G401 (cell line): ENCODE measurements around the gene EGLN3. TPM values are rescaled to one million over a fixed set of nuclear protein-coding genes. Genes with fewer than 3 reads are reported as not detected.
A peak's percentile ranks its signal among the peaks of the same experiment; 100 is the strongest.

Experiments
- DNase-seq: peaks from one replicate; pipeline ENCODE4 v3.0.0-alpha.2; 2015; ENCODE audit warnings: low spot score
- in situ Hi-C: cut with HindIII; loops from 2 replicates; pipeline ENCODE4 v1.10.0; 2016; ENCODE audit warnings: low sequenced_read_pairs, mixed read lengths
- total RNA-seq: library from RNA; depleted of rRNA; stranded (reverse); fragments of >200 nt; shearing (Covaris generic); gene quantifications from 2 replicates; pipeline ENCODE4 v1.2.3, GENCODE V29; 2014

EGLN3 gene
- total RNA-seq, 1 experiment from 2014 or later = 4.8 TPM

- in situ Hi-C loops = no loop called here
- no peak for DNase-seq
Observed at GRCh38 chr14:33924566-33925100, 26.2 kb downstream of the EGLN3 start.

- DNase-seq = no peak
- in situ Hi-C loops = no loop called here
Observed at GRCh38 chr14:33922125-33922524, 28.7 kb downstream of the EGLN3 start.

DNA sequence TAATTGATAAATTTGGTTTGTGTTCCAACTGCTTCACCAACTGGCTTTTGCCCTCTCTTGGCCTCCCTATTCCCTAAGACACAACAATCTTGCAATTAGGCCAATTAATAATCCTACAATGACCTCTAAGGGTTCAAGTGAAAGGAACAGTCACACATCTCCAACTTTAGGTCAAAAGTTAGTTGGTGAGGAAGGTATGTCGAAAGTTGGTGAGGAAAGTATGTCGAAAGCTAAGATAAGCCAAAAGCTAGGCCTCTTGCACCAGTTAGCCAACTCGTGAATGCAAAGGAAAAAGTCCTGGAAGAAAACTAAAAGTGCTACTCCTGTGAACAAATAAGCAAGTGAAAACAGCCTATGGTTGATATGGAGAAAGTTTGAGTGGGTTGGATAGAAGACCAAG, 32.6 kb downstream of the EGLN3 start:
- in situ Hi-C loops = no loop called here
- DNase-seq = no peak

- no peak for DNase-seq
- in situ Hi-C loops = no loop called here
Observed at GRCh38 chr14:33917661-33918060, 33.2 kb downstream of the EGLN3 start.

GRCh38 chr14:33916663-33917565, 34.0 kb downstream of the EGLN3 start:
- in situ Hi-C loops = no loop called here
- DNase-seq = peak; percentile 79

DNA sequence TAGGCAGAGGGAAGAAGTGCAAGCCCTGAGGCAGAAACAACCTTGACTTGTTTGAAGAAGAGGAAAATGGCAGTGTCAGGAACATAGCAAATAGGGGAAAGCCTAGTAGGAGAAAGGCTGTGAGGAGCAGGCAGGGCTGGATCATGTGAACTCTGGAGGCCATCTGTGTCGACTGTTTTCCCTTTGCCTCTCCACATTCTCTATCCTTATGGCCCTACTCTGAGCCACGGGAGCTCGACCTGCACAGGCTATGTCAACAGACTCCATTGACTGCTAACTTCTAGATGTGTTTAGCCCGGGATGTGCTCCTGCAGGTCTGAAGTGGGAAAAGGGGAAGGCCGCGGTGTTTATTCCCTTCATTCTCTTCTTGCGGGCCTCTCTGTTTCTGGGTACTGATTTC, 35.2 kb downstream of the EGLN3 start:
- no peak for DNase-seq
- in situ Hi-C loops = no loop called here

DNA sequence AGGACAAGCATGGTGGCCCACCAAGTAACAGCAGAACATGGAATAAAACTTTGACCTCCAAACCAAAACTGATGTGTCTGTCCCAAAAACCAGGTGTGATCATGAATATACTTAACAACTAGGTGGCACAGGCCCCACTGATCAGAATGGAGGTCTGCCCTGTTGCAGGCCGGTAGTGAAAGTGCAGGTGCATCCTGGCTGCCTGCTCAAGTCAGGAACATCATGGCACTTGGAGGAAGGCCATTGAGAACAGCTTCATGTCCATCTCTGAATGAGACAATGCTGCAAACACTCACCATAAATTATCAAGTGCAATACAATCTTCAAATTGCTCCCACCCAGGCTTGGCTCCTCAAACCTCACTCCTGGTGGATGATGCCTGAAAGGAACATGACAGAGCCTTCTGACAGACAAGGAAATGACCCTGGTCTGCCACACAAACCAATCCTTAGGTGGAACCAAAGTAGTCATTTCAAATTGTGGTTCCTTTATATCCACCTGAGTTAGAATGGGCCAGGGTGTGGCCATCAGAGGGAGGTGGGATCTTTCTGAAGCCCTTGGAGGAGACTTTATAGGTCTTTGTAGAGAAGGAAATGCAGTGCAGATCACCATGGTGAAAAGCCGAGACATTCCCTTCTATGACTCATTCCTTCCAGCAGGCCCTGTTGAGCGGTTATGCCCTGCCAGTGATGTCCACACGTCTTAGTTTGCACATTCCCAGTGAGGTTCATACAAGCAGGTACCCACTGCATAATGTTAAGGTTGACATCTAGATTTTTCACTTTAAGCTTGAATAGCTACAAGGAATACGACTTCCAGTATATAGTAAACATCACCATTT, 36.0 kb downstream of the EGLN3 start:
- no peak for DNase-seq
- in situ Hi-C loops = no loop called here

GRCh38 chr14:33911046-33911445, 39.8 kb downstream of the EGLN3 start:
- in situ Hi-C loops = no loop called here
- DNase-seq = no peak

GRCh38 chr14:33910435-33910834, 40.4 kb downstream of the EGLN3 start:
- DNase-seq = no peak
- in situ Hi-C loops = no loop called here

GRCh38 chr14:33909380-33910084, 41.3 kb downstream of the EGLN3 start:
- in situ Hi-C loops = no loop called here
- no peak for DNase-seq

DNA sequence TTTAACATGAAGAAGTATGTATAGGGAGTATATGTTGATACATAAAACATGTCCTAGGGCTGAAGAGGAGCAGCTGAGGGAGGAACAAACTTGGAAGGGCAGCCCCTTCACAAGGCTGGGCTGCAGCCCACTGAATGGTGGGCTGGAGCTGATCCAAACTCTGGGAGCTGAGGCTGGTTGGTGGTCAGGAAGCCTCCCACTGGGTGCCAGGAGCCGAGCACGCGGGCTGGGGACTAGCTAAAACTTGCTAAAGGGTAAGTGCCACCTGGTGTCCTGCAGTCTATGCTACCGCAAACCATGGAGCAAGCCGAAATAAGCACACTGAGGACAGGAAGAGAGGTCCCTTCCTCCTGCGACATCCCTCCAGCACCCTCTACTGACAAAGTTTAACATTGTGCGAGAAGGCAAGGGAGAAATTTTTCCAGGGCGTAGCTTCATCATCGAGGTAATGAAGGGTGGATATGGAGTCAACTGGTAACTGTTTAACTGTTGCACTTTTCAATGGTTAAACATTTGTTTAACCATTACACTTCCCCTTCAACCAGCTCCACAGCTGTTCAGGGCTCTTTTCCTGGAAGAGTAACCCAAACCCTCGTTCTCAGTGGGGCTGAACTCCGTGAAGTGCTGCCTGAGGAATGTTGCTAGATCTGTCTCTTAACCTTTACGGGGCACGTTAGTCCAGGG, 42.2 kb downstream of the EGLN3 start:
- in situ Hi-C loops = no loop called here
- no peak for DNase-seq

- in situ Hi-C loops = no loop called here
- no peak for DNase-seq
Observed at GRCh38 chr14:33906968-33907367, 43.9 kb downstream of the EGLN3 start.

DNA sequence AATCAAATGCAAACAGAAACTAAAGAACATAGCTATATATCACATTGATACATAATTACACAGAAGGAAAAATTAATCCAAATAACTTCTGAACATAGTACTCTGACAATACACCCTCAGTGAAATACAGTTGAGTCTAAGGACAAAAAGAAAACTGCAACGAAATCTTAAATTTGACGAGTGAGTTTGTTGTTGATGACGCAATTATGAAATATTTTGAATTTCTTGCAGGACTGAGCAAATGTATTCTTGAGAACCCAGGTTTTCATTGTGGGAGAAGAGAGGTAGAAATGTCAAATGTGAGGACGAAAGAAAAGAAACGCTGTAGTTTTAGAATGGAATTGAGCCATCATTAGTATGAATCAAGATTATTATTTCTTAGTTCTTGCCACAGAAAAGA, 46.3 kb downstream of the EGLN3 start:
- DNase-seq = no peak
- in situ Hi-C loops = no loop called here

DNA sequence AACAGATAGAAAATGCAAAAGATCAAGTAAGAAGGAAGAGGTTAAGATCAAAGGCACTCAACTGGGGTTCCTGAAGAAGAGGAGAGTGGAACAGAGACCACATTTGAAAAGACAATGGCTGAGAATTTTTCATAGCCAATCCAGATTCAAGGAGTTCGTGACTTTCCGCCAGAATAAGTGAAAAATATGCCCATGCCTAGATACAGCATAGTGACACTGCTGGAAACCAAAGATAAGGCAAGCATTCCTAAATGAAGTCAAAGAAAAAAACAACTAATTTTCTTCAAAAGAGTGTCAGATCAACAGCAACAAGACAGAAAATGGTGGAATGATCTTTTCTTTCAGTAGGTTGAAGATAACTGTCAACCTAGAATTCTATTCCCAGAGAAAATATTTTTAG, 47.5 kb downstream of the EGLN3 start:
- in situ Hi-C loops = no loop called here
- no peak for DNase-seq

- in situ Hi-C loops = no loop called here
Observed at GRCh38 chr14:33902363-33902762, 48.5 kb downstream of the EGLN3 start.

DNA sequence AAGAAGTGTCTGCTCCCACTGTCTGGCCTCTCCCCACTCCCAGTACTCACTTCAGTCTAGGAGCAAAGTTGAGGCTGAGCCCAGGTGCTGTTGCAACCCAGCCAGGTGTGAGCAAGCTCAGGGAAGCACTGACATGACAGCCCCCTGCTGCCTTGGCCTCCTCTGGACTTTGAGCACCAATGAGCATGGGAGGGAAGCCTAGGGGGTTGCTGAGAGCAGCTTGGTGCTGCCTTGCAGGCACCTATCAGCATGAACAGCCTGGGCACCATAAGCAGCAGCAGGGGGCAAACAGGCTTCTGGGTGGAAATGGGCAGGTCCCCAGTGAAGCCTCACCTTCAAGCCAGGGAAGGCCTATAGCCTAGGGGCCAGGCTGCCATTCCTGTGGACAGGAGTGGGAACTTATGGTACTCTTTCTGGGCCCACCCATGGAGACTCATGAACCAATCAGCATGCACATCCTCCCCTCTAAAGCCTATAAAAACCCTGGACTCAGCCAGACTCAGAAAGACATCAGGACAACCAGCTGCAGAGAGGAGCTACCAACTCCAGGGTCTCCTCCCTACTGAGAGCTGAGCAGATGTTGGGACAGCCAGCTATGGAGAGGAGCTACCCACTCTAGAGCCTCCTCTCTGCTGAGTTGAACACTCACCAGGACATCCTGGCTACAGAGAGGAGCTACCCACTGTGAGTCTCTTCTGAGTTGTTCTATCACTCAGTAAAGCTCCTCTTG, 49.3 kb downstream of the EGLN3 start:
- in situ Hi-C loops = no loop called here
- no peak for DNase-seq

More at GRCh38 chr14:33902363-33902762, 48.5 kb downstream of the EGLN3 start:
- DNase-seq = no peak

DNA sequence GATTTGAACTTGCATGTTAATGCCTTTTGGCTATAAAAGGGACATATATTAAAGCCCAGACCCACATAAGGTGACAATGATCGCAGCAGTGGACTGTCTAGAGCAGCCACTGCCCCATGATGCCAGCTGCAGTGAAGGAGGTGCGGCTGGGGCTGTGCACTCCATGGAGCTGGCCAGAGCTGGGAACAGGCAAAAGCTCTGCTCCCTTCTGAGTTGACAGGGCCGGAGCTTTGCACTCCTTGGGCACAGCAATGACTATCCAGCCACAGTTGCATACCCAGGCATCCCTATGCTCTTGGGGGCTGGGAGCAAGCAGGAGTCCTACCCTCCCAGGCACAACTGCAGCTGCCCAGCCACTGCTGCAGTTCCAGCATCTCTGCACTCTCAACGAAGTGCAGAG, 50.2 kb downstream of the EGLN3 start:
- no peak for DNase-seq
- in situ Hi-C loops = no loop called here

DNA sequence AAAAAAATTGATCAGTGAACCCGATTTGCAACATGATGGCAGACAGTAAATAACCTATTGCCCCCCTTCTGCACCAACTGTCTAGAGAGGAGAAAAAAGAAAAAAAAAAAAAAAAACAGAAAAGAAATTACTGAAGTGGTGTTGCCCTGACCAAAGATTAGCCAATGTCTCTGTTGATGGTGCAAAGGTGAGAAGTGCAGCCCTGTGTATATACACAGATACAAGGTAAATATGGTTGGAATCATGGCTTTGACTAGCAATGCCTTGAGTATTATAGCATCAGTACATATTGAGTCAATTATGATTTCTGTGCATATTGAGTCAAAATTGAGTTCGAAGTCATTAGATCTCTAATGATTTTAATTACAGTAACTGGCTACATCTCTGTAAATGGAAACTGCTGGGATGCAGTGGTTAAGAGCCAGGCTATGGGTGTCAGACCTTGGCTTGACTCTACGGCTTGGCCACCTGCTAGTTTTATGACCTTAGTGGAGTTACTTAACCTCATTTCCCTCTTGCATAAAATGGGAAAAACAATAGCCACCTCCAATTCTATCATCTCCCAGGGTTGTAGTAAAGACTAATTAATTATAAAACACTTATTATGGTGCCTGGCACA, 51.0 kb downstream of the EGLN3 start:
- in situ Hi-C loops = no loop called here
- no peak for DNase-seq
